HG02840 (cell line): Measurements from ENCODE around the gene TNF.
"Not testable (repeated sequence)": the region's sequence is repeated elsewhere in the genome, so short reads cannot be mapped to it uniquely, and the experiment has no call there.

ENCODE experiments used
- ATAC-seq: cut with Tn5 transposase; IDR thresholded peaks from one replicate; pipeline ENCODE4 v1.9.1; 2021; ENCODE audit warnings: mild to moderate bottlenecking, moderate library complexity, moderate number of reproducible peaks; ENCODE audit not compliant: unreplicated experiment, low FRiP score

The TNF gene

DNA sequence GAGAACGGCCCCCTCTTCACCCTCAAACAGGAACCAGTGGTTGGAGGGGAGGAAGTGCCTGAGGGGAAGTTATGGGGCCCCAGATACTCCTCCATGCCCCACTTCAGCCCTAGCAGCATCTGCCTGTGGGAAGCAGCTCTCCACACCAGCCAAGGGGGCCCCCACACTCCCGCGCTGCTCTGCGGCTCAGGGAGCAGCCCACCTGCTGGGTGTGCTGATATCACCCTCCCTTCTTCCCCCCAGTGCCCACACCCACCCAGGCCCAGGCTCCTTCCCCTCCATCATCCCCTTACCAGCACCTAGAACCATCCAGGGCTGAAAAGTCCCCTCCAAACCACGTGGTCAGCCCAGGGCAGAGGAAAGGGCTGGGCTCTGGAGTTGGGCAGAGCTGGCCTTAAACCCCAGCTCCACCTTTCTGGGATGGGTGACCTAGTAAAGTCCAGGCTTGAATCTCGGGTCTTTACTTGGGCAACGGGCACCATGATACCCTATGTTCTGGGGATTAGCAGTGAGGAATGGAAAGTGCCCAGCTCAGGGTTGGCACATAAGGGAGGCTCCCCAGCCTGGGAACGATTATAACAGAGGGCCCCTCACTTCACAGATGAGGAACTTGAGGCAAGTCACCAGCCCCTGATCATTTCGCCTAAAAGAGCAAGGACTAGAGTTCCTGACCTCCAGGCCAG is 11.4 kb downstream of the TNF start:
- no peak for ATAC-seq

DNA sequence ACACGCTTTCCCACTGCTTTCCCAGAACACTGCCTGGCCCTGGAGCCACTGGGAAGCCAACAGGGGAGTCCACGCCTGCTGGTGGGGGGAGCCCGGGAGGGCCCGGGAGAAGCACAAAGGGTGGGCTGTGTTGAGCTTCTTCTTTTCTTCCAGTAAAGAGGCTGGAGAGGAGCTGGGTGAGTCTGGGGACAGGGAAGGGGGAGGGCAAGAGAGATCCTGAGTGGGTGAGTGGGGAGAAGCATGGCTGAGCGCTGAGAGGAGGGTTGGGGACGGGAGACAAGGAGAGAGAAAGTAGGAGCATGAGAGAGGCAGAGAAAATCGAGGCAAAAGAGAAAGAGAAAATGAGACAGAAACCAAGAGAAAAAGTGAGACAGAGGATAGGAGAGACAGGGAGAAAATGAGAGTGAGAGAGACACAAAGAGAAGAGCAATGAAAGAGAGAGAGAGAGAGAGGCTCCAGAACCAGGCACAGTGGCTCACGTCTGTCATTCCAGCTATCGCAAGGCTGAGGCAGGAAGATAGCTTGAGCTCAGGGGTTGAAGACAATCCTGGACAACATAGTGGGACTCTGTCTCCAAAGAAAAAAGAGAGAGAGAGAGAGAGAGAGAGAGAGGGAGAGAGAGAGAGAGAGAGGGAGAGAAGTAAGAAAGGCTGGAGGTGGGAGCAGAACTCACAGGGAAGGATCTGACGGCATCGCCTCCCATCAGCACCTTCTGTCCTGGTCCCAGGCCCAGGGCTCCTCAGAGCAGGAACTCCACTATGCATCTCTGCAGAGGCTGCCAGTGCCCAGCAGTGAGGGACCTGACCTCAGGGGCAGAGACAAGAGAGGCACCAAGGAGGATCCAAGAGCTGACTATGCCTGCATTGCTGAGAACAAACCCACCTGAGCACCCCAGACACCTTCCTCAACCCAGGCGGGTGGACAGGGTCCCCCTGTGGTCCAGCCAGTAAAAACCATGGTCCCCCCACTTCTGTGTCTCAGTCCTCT is 12.7 kb downstream of the TNF start:
- no peak for ATAC-seq

DNA sequence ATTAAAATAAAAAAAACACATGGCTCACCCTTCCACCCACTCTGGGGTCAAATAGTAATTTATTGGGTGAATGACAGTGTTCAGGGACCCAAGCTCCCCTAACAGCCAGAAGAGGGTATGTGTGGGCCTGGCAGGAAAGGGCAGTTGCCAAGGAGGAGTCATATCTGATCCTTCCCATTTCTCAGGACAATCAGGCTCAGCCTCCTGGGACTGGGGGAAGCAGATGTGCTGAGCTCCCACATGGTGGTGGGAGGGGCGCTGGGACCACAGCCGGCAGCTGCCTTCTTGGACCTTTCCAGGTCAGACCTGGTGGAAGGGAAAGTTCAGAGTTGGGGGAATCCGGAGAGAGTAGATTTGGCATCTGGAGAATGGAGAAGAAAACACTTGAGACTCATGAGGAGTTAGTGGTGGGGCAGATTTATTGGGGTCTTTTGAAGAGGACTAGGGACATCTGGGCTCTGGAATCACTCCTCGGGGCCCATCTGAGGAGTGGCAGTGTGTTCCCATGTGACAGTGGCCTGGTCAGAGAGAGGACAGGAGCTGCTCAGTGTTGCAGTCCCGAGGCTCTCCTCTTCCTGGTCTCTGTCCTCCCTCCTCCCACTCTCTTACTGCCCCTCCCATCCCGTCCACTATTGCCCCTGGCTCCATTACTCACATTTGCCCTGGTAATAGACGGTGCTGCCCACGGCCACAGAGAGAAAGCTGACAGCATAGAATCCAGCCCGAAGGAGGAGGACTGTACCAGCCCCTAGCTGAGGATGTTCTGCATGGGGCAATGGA is 13.7 kb downstream of the TNF start:
- no peak for ATAC-seq

DNA sequence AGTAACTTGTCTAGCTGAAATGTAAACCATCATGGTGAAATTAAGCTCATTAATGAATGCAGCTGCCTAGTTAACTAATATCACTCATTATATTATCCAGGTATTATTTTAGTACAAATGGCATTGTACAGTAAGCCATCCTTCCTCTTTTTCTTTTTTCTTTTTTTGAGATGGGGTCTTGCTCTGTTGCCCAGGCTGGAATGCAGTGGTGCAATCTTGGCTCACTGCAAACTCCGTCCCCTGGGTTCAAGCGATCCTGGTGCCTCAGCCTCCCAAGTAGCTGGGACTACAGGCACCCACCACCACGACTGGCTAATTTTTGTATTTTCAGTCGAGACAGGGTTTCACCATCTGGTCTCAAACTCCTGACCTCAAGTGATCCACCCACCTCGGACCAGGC is 15.3 kb downstream of the TNF start:
- not testable (repeated sequence) for ATAC-seq

DNA sequence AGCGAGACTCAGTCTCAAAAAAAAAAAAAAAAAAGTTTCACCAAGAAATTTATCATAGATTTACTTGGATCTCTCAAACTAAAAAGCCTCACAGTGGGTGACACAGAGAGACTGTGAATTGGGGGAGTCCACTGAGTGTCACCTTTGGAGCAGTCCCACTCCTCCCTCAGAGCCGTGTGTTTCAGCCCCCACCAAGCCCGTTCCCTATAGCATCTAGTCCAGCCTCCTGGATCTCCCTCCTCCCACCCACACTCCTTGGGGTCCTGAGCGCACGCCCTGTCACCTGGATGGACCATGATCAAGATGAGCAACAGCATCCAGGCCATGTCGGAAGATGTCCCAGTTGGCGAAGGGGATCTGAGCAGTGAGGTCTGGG is 17.0 kb downstream of the TNF start:
- no peak for ATAC-seq

DNA sequence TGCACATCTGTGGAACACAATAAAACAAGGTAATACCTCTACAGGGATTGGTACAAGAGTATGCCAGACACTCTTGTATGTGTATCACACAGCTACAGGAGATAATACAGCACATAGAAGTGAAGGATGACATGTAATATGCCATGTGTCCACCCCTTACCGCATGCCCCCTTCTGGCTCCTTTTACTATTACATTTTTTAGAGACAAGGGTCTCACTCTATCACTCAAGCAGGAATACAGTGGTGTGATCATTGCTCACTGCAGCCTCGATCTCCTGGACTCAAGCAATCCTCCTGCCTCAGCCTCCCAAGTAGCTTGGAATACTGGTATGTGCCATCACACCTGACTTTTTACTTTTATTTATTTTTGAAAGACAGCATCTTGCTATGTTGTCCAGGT is 21.6 kb downstream of the TNF start:
- ATAC-seq, result no peak

DNA sequence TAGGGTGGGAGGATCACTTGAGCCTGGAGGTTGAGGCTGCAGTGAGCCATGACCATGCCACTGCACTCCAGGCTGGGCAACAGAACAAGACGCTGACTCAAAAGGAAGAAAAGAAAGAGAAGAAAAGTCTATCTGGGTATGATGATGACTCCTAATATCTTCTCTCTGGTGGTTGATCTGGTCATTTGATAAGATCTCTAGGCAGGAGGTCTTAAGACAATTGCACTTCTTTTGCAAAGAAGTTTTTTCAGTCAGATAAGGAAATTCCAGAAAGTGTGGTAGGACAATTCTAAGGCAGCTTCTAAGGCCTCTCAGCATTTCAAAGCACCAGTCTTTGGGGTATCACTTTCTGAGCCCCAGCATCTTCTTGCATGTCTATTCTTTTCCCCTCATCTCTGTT is 32.0 kb downstream of the TNF start:
- no peak for ATAC-seq

DNA sequence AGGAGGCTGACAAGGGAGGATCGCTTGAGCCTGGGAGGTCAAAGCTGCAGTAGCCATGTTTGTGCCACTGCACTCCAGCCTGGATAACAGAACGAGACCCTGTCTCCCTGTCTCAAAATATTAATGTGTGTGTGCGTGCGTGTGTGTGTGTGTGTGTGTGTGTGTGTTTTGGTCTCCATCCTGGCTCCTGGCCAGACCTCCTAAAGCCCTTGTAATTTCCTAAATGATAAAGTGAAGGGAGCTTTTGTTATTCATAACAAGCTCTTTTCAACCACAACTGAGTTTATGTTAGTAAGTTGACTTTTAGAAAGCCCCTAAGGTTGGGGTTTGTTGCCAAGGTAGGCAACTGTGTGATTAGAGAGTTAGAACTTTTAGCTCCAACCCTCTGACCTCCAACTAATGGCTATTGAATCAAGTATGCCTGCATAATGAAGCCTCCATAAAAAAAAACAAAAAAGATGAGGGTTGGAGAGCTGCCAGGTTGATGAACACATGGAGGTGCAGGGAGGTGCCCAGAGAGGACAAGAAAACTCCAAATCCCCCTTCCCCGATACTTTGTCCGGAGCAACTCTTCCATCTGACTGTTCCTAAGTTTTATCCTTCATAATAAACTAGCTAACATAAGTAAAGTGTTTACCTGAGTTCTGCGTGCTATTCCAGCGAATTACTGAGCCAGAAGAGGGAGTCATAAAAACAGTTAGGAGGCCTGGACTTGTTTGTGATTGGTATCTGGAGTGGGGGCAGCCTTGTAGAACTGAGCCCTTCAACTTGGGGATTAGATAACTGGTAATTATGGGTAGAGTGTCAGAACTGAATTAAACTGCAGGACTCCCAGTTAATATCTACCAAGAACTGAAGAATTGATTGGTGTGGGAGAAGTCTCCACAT is 34.4 kb downstream of the TNF start:
- ATAC-seq, result no peak

DNA sequence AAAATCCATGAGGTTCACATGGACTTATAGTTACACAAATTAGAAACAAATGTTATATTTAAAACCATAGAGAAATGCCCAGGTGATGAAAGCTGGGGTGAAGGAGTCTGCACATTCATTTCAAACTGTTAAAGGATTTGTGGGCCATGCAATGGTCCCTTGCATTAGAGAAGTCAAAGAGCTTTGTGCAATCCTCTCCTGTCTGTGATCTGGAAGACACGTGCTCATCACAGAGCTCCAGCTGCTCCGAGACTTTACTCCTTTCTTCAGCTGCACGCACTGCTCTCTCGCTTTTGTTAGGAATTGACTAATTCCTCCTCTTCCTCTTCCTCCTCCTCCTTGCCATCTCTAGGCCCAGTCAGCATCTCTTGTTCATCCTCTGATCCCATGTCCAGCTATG is 35.6 kb downstream of the TNF start:
- no peak for ATAC-seq

DNA sequence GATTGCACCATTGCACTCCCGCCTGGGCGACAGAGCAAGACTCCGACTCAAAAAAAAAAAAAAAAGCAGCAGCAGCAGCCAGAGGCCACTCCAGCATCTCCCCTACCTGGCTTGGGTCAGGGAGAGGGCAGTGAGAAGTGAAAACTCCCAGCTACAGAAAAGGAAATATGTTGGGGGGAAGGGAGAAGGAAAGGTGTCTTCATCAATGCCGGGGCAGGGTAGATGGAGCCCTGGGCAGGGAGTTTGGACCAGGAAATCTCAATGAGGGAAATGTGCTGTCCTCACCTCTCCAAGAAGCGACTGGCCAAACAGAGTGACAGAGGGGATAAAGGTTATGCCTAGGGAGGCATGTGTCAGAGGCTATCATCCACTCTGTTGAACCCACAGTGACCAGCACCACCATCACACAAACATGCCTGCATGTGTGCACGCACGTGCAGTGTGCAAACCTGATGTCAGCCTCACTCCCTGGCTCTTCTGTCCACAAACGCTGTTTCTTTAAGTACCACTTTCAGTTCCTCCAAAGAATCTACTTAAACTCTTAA is 38.8 kb downstream of the TNF start:
- ATAC-seq, result no peak

DNA sequence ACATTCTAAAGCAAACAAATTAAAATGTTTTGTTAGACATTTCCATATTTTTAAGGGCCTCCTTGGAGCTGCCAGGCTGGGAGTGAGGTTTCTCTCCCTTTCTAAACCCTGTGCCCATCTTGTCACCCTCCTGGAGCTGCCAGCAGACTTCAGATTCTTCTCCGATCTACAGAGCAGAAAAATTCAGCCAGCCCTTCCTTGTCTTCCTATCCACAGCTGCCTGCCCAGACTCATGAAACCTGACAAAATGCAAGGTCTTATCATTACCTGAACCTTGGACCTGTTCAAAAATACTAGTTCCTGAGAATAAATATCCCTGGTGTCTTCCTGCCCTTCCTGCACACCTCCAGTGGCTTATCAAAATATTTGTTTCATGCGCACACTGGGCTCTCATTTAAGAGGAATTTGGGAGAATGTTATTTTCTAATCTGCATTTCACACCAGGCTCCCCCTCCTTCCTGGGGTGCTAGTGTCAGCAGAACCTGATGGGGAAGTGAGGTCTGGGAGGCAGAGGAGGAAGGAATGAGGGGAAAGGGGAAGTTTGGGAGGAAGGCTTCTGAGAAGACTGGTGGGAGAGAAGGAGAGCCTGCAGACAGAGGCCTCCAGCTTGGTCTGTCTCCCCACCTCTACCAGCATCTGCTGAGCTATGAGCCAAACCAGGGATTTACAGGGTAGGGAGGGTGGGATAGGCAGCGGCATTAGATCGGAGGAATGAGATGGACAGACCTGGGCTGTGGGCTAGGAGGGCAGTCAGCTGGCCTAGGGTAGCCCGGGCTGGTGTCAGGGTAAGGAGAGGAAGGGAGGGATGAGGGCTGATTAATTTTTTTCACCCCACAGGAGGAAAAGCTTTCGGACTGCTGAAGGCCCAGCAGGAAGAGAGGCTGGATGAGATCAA is 39.6 kb downstream of the TNF start, which contains the start of gene AIF1:
AIF1 (plus strand) TSS at position 551 of the 895 bp plus-strand sequence; CDS start at position 647, 96 bp downstream.
- ATAC-seq, result no peak

DNA sequence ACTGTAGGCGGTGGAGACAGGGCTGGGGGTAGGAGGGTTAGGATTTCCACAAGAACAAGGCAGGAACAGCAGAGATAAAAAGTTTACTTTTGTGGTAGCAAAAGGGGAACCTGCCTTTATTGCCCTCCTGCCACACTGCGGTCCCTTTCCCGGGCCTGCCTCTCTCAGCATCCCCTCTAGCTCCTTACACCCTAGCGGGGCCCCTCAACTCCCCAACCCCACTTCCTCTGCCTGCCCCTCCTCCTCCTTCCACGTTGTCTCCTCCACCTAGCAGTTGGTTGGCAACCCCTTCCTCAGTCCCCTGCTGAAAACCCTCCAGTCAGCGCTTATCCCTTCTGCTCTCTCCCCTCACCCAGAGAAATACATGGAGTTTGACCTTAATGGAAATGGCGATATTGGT is 40.4 kb downstream of the TNF start:
- ATAC-seq, result no peak

DNA sequence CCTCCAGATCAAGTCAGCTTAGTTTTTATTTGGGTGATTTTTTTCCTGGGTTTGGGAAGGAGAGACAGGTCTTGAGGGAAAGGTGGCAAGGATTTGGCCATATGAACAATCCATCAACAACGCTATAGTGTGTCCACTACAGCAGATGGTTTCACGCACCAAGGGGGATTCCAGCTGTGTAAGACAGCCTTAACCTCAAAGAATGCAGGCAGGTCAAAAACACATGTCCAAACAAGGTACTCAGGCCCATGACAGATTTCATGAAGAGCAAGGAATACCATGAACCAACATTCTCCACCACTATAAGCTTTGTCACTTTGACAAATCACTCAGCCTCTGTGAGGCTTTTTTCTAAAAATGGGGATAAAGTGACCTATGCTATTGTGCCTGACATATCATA is 41.6 kb downstream of the TNF start:
- ATAC-seq, result no peak

DNA sequence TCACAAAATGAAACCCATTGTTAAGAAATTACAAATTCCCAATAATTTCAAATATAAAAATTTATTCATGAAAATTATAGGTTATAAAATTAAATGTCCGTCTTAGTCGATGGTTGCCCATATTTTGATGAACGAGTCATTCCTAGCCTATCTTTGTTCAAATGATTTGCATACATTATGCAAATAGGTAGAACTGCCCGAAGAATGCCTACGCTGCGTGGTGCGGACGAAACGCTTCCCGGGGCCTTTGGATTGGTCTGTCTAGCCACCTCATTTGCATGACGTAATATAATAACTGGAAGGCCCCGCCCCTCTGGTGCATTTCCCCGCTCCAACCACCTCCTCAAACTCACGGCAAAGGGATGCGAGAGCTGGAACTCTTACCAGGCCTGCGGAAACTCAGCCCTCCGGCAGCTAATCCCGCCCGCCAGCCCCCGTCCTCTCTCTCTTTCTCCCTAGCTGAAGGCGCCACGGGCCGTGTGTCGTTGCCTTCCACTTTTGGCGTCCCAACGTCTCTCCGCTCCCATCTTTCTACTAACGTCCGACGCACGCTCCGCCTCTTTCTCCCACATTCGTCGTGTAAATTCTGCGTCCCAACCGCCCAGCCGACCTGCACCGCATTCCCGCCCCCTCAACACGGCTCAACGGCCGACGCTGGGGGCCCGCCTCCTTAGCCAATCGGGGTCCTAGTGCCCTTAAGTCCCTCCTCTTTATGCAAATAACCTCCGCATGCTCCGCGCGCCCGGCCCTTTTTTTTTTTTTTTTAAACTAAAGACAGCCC is 44.6 kb downstream of the TNF start:
- peak; percentile 83 for ATAC-seq

DNA sequence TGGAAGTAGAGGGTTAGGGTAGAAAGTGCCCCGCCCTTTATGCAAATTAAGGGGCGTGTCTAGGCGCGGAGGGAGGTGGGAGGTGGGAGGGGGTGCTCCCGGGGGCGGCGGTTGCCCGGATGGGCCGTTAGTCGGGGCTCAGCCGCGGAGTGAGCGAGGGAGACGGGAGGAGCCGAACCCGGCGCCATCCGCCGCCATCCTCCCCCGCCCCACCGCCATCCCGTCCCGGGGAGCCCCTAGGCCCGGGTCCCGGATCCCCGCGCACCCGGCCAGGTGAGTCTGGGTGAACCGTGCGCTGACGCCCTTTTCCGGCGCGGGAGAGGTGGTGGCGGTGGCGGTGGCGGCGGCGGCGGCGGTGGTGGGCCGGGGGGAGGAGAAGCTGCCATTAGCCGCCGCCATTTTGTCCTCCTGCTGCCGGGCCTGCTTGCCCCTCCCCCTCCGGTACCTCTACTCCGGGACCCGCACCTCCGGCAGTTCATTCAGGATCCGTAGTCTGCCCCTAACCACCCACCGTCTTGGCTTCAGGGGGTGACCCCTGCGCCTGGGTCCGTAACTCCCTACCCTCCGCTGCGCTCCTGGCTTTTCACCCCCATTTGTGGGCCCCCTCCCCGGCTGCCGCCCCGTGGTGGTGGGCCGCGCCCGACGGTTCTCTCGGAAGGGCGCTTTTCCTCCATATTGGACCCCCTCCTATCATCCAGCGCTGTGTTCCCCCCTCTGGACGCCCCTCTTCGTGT is 45.4 kb downstream of the TNF start, which contains the start of gene PRRC2A:
PRRC2A (plus strand) TSS at position 130 of the 734 bp plus-strand sequence. CDS start 2,075 bp downstream, outside the sequence.
- ATAC-seq, result peak; percentile 33

DNA sequence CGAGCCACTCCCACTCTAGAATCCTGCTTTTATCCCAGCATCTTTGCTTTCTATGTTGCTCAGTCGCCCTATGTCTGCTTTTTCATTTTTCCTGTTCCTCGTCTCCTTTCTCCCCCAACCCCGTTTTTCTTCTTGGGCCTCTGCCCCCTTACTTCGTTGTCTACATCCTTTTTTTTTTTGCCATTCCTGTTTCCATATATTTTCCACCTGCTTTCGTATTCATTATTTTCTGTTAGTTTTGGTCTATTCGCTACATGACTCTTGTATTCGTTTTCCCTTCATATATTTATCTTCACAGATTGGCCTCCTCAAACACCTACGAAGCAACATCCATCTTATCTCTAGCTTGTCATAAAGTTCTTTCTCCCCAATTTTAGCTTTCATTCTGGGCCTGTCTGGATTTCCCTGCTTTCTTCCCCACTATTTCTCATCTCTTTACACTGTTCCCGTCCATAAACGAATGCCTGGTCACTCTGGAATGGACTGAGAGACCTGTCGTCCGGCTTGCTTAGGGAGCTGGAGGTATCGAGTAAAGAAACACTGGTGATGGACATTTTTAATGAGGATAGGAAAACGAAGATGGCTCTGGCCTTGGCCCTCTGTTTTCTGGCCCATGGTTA is 46.1 kb downstream of the TNF start:
- no peak for ATAC-seq

DNA sequence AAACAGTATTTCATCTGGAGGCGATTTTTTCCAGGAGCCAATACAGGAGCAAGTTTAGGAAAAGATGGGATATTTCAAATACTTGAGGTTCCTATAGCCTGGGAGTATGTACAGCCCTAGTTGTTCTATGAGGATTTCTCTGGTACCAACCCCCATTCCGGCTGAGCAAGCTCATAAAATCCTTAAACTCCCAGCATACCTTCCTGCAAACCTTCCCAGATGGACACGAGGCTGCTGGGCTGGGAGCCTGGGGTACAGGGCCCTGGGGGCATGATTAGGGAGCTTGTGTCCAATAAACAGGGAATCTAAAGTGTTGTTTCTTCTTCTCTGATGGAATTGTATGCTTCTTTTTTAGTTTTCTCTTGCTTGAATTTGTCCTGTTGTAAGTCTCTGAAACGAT is 46.6 kb downstream of the TNF start:
- no peak for ATAC-seq
